HL-60 (cell line): ENCODE measurements around the gene TMEM252.
A peak's percentile ranks its signal among the peaks of the same experiment; 100 is the strongest.

Source experiments
- DNase-seq, 2 experiments: peaks; one replicate each; pipeline ENCODE4 v3.0.0-alpha.2; 2010 to 2020; ENCODE audit warnings: low read depth in 1 of 2, low spot score in 1 of 2
- H3K27ac ChIP-seq: fragments of 250-450 bp; sonication (Bioruptor Pico); replicated peaks from 2 replicates; pipeline ENCODE4 v1.5.1; 2020; ENCODE audit warnings: mild to moderate bottlenecking, moderate library complexity
- H3K27me3 ChIP-seq: fragments of 250-450 bp; sonication (Bioruptor Pico); 2 replicates; pipeline ENCODE4 v1.5.1; 2021; ENCODE audit warnings: mild to moderate bottlenecking, moderate library complexity; ENCODE audit not compliant: insufficient read depth, poor library complexity, severe bottlenecking
- H3K4me3 ChIP-seq: replicated peaks from 2 replicates; pipeline ENCODE4 v1.5.1; 2011; ENCODE audit warnings: mild to moderate bottlenecking, control low read depth, low read length; ENCODE audit not compliant: insufficient read depth
- GABPA ChIP-seq: IDR thresholded peaks from 2 replicates; pipeline ENCODE4 v1.6.1; 2012; ENCODE audit warnings: low read depth
- POLR2AphosphoS5 ChIP-seq: IDR thresholded peaks from 2 replicates; pipeline ENCODE4 v1.6.1; 2012; ENCODE audit warnings: low read depth
- SPI1 ChIP-seq: IDR thresholded peaks from 2 replicates; pipeline ENCODE4 v1.6.1; 2012; ENCODE audit warnings: low read depth, mild to moderate bottlenecking, borderline replicate concordance
- TF ChIP-seq, protein P1 (sequence below): IDR thresholded peaks from one replicate; pipeline ENCODE4 v1.5.1; 2011; ENCODE audit warnings: low read length, control low read depth, inconsistent platforms; ENCODE audit not compliant: insufficient read depth
- TF ChIP-seq, protein P2 (sequence below): IDR thresholded peaks from 2 replicates; pipeline ENCODE4 v1.6.1; 2012; ENCODE audit warnings: low read depth; ENCODE audit not compliant: insufficient replicate concordance

The TMEM252 gene

DNA sequence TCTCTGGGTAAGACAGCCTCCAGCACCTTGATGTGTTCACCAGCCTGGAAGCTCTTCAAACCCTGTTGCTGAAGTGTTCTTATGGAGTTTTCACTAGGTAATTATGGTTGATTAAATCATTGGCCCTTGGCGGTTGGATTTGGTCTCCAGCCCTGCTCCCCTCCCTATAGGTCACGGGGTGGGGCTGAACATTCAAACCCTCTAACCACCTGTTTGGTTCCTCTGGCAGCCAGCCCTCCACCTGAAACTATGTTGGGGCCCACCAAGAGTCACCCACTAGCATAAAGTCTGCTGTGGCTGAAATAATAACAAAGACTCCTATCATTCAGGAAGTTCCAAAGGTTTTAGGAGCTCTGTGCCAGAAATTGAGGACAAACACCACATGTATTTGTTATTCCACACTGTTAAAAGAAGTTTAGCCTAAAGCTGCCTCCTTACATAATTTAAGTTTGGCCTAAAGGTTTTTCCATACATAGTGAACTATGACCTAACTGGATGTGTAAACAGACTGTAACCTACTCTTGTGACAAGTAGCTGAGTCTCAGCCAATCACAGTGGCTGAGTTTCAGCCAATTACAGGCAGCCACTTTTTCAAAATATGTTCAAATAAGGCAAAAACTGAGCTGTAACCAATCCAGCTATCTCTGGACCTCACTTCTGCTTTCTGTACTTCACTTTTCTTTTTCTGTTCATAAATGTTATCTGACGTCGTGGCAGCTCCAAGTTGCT is 34.8 kb downstream of the TMEM252 start:
- Histone ChIP-seq H3K4me3 (no peak overlapping the region), H3K27ac (peak overlapping the region; percentile 25), H3K27me3 (no peaks in the 10 kb centered on the region)
- TF ChIP-seq, protein P1, sequence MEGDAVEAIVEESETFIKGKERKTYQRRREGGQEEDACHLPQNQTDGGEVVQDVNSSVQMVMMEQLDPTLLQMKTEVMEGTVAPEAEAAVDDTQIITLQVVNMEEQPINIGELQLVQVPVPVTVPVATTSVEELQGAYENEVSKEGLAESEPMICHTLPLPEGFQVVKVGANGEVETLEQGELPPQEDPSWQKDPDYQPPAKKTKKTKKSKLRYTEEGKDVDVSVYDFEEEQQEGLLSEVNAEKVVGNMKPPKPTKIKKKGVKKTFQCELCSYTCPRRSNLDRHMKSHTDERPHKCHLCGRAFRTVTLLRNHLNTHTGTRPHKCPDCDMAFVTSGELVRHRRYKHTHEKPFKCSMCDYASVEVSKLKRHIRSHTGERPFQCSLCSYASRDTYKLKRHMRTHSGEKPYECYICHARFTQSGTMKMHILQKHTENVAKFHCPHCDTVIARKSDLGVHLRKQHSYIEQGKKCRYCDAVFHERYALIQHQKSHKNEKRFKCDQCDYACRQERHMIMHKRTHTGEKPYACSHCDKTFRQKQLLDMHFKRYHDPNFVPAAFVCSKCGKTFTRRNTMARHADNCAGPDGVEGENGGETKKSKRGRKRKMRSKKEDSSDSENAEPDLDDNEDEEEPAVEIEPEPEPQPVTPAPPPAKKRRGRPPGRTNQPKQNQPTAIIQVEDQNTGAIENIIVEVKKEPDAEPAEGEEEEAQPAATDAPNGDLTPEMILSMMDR, result no peak
- peak; percentile 91 for TF ChIP-seq SPI1
- peak in 1 of 2 experiments; percentile 37 for DNase-seq

DNA sequence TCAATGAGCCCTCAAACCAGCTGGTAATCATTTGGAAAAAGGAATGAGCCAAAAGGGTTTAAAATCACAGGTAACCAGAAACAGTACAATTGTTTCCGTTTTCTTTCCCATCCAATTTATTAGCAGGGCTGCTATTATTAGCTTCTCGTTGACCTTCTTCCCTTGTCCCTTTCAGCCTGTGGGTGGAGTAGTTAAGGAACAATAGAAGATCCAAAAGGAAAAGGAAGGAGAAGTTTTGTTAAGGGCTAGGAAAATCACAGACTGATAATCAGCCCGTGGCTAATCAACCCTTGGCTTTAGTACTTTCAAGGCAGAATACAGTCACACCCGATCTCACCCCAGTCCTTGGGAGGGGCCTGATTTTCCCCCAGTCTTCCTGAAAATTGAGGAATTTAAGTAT is 38.4 kb downstream of the TMEM252 start:
- H3K27ac ChIP-seq, result no peak overlapping the region
- no peaks in the 10 kb centered on the region for H3K27me3 ChIP-seq
- no peak for TF ChIP-seq GABPA
- TF ChIP-seq SPI1, result no peak
- no peak for TF ChIP-seq POLR2AphosphoS5
- TF ChIP-seq, protein P1, result no peak
- TF ChIP-seq, protein P2, sequence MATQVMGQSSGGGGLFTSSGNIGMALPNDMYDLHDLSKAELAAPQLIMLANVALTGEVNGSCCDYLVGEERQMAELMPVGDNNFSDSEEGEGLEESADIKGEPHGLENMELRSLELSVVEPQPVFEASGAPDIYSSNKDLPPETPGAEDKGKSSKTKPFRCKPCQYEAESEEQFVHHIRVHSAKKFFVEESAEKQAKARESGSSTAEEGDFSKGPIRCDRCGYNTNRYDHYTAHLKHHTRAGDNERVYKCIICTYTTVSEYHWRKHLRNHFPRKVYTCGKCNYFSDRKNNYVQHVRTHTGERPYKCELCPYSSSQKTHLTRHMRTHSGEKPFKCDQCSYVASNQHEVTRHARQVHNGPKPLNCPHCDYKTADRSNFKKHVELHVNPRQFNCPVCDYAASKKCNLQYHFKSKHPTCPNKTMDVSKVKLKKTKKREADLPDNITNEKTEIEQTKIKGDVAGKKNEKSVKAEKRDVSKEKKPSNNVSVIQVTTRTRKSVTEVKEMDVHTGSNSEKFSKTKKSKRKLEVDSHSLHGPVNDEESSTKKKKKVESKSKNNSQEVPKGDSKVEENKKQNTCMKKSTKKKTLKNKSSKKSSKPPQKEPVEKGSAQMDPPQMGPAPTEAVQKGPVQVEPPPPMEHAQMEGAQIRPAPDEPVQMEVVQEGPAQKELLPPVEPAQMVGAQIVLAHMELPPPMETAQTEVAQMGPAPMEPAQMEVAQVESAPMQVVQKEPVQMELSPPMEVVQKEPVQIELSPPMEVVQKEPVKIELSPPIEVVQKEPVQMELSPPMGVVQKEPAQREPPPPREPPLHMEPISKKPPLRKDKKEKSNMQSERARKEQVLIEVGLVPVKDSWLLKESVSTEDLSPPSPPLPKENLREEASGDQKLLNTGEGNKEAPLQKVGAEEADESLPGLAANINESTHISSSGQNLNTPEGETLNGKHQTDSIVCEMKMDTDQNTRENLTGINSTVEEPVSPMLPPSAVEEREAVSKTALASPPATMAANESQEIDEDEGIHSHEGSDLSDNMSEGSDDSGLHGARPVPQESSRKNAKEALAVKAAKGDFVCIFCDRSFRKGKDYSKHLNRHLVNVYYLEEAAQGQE, result no peak
- no peak overlapping the region for H3K4me3 ChIP-seq
- DNase-seq, result no peak

DNA sequence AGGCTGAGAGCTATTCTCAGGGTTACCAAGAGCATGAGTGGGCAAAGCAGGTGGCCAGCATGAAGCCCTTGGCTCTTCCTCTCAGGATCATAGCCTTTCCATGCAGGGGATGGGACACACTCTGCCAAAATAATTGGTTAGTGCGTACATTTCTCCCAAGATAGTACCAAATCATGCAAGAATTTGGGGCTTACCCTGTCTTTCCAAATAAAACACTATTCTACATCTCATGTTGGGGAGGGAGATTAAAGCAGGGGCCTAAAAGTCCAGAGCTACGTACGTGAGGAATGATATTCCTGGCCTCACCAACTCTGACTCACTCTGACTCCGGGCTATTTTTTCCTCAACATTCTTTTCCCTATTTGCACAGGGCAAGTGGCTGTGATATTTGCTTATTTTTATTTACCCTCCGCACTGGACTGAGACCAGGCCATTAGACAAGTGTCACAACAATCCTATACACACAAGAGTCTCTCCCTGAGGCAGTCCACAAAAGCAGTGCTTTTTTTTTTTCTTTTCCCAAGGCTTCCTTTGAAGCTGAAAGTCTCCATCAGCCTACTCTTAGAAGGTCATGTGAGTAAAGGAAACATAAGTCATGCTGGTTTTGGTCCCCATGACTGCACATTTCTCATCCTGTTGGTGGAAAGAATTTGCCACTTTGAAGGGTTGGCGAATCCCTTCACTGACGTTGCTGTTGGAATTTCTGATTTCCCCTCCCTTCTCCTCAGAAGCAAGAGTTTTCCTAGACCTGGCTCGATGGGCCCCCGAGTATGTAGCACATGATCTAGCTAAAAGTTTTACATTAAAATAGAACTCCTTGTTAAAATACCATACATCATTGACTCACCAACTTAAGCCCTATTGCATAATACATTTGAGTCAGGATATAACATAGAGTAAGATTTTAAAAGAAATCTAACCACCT is 40.0 kb downstream of the TMEM252 start:
- DNase-seq, result no peak

More for the DNA sequence above, 40.0 kb downstream of the TMEM252 start:
- TF ChIP-seq, protein P1, result no peak
- TF ChIP-seq POLR2AphosphoS5 (no peak), SPI1 (no peak), GABPA (no peak)
- TF ChIP-seq, protein P2, result no peak
- Histone ChIP-seq H3K27ac (no peak overlapping the region), H3K4me3 (no peak overlapping the region), H3K27me3 (no peaks in the 10 kb centered on the region)
